Activated T-cell treated with anti-CD3 and anti-CD28 coated beads for 48 hours (primary cell): ENCODE results near the gene ITFG1.
"Not testable (repeated sequence)": the region's sequence is repeated elsewhere in the genome, so short reads cannot be mapped to it uniquely, and the experiment has no call there.

ENCODE experiments used
- DNase-seq: peaks from one replicate; pipeline ENCODE4 v3.0.0-alpha.2; 2020; ENCODE audit warnings: low read depth

The ITFG1 gene

GRCh38 chr16:47413041-47413440 is 47.8 kb downstream of the ITFG1 start:
- no peak for DNase-seq

GRCh38 chr16:47408491-47408890 is 52.4 kb downstream of the ITFG1 start:
- DNase-seq, result no peak

GRCh38 chr16:47395733-47396498 is 64.9 kb downstream of the ITFG1 start:
- no peak for DNase-seq

GRCh38 chr16:47392081-47392480 is 68.8 kb downstream of the ITFG1 start:
- no peak for DNase-seq

GRCh38 chr16:47388705-47389104 is 72.2 kb downstream of the ITFG1 start:
- DNase-seq, result no peak

GRCh38 chr16:47387026-47387734 is 73.7 kb downstream of the ITFG1 start:
- DNase-seq, result no peak

- DNase-seq, result no peak
Observed at GRCh38 chr16:47386201-47386718, 74.6 kb downstream of the ITFG1 start.

- DNase-seq, result no peak
Observed at GRCh38 chr16:47382362-47382761, 78.5 kb downstream of the ITFG1 start.

- no peak for DNase-seq
Observed at GRCh38 chr16:47377154-47377553, 83.7 kb downstream of the ITFG1 start.

GRCh38 chr16:47375423-47375822 is 85.4 kb downstream of the ITFG1 start:
- DNase-seq, result no peak

- DNase-seq, result no peak
Observed at GRCh38 chr16:47374629-47375028, 86.2 kb downstream of the ITFG1 start.

- no peak for DNase-seq
Observed at GRCh38 chr16:47371271-47372014, 89.4 kb downstream of the ITFG1 start.

- DNase-seq, result no peak
Observed at GRCh38 chr16:47370536-47370935, 90.3 kb downstream of the ITFG1 start.

GRCh38 chr16:47366228-47366627 is 94.6 kb downstream of the ITFG1 start:
- DNase-seq, result no peak

- DNase-seq, result no peak
Observed at GRCh38 chr16:47363761-47364160, 97.1 kb downstream of the ITFG1 start.

- no peak for DNase-seq
Observed at GRCh38 chr16:47359478-47359877, 101.4 kb downstream of the ITFG1 start.

- no peak for DNase-seq
Observed at GRCh38 chr16:47358816-47359215, 102.0 kb downstream of the ITFG1 start.

- DNase-seq, result not testable (repeated sequence)
Observed at GRCh38 chr16:47349029-47349428, 111.8 kb downstream of the ITFG1 start.

GRCh38 chr16:47347021-47347696 is 113.7 kb downstream of the ITFG1 start:
- not testable (repeated sequence) for DNase-seq

- DNase-seq, result no peak
Observed at GRCh38 chr16:47342055-47342454, 118.8 kb downstream of the ITFG1 start.

- not testable (repeated sequence) for DNase-seq
Observed at GRCh38 chr16:47330562-47330961, 130.3 kb downstream of the ITFG1 start.

- DNase-seq, result not testable (repeated sequence)
Observed at GRCh38 chr16:47324309-47324708, 136.6 kb downstream of the ITFG1 start.
